HepG2 (cell line): ENCODE measurements around the gene ZFPM1. TPM values are rescaled to one million over a fixed set of nuclear protein-coding genes. Genes with fewer than 3 reads are reported as not detected.

Experiments
- ATAC-seq: fragments of 200-7000 bp; cut with Tn5 transposase; 3 replicates; pipeline ENCODE4 v1.9.1; 2020; ENCODE audit warnings: mild to moderate bottlenecking, moderate library complexity
- BruUV-seq: library from RNA; stranded (reverse); fragments of 400-500 nt; replicated peaks from 2 replicates; lab custom pipeline; 2021; lab: Mats Ljungman, UMichigan
- CTCF ChIA-PET: fragments of 300-600 bp; formaldehyde crosslinking; extraction: SDS; loops from one replicate; lab custom pipeline; 2021; ENCODE audit warnings: low total read pairs, inconsistent platforms, low intra/inter-chr PET ratio; lab: Yijun Ruan, JAX
- POLR2A ChIA-PET: fragments of 350-600 bp; sonication (Branson Sonifier 250); formaldehyde crosslinking; loops from one replicate; lab custom pipeline; 2020; ENCODE audit warnings: antibody characterized with exemption, inconsistent platforms; lab: Yijun Ruan, JAX
- DNase-seq: peaks from one replicate; pipeline ENCODE4 v3.0.0-alpha.2; 2015; ENCODE audit warnings: low spot score
- FAIRE-seq: peaks from 3 replicates; lab custom pipeline; 2011; peaks lifted over from hg19 to GRCh38; lab: Jason Lieb, UNC
- H2AFZ ChIP-seq: one replicate; pipeline ENCODE4 v1.6.1; 2011; ENCODE audit warnings: low read length, inconsistent platforms
- H3K27ac ChIP-seq: fragments of 300-600 bp; 3 replicates; pipeline ENCODE4 v1.8.0; 2011; ENCODE audit warnings: mixed run types, mild to moderate bottlenecking, mixed read lengths, low read length, inconsistent platforms; ENCODE audit not compliant: insufficient read depth; ENCODE audit errors: extremely low read length
- H3K27me3 ChIP-seq, 2 experiments: fragments of 200-600 bp in 1 of 2; 2 replicates in 1 of 2; 3 replicates in 1 of 2; pipeline versions ENCODE4 v1.6.0 to v1.8.0; 2011; ENCODE audit warnings: low read length in 2 of 2, mild to moderate bottlenecking in 2 of 2, moderate library complexity in 2 of 2, inconsistent platforms in 1 of 2; ENCODE audit not compliant: insufficient read depth in 2 of 2, control insufficient read depth in 1 of 2
- H3K36me3 ChIP-seq, 2 experiments: fragments of 200-600 bp in 1 of 2; replicated peaks in 1 of 2; 2 replicates in 1 of 2; 3 replicates in 1 of 2; pipeline versions ENCODE4 v1.5.1 to v1.8.0; 2011; ENCODE audit warnings: low read length in 2 of 2, inconsistent platforms in 1 of 2; ENCODE audit not compliant: insufficient read depth in 2 of 2, control insufficient read depth in 1 of 2
- H3K4me1 ChIP-seq: 2 replicates; pipeline ENCODE4 v1.5.1; 2012; ENCODE audit warnings: low read length, inconsistent platforms; ENCODE audit not compliant: insufficient read depth
- H3K4me2 ChIP-seq: 2 replicates; pipeline ENCODE4 v1.6.0; 2011; ENCODE audit warnings: low read depth, low read length, inconsistent platforms
- H3K4me3 ChIP-seq, 3 experiments: fragments of 200-600 bp in 1 of 3; sonication (generic), shearing (Covaris generic) in 1 of 3; replicated peaks in 1 of 3; 2 replicates each; pipeline ENCODE4 v1.5.1; 2011 to 2016; ENCODE audit warnings: low read length in 3 of 3, inconsistent platforms in 2 of 3, low read depth in 2 of 3, mild to moderate bottlenecking in 2 of 3, control low read depth in 1 of 3, mixed read lengths in 1 of 3; ENCODE audit not compliant: insufficient read depth in 1 of 3
- H3K79me2 ChIP-seq: one replicate; pipeline ENCODE4 v1.6.1; 2011; ENCODE audit warnings: low read length, inconsistent platforms; ENCODE audit not compliant: insufficient read depth
- H3K9ac ChIP-seq: 2 replicates; pipeline ENCODE4 v1.6.0; 2011; ENCODE audit warnings: mild to moderate bottlenecking, low read depth, low read length, inconsistent platforms; ENCODE audit not compliant: insufficient read depth
- H3K9me3 ChIP-seq: 2 replicates; pipeline ENCODE4 v1.5.1; 2012; ENCODE audit warnings: mild to moderate bottlenecking, low read length
- H4K20me1 ChIP-seq: 2 replicates; pipeline ENCODE4 v1.6.0; 2011; ENCODE audit warnings: inconsistent platforms, mild to moderate bottlenecking, low read length, moderate library complexity; ENCODE audit not compliant: insufficient read depth
- JUND ChIP-seq: sonication (generic); formaldehyde crosslinking; IDR thresholded peaks from 2 replicates; pipeline ENCODE4 v1.8.0; 2022; ENCODE audit warnings: mild to moderate bottlenecking, missing genetic modification reagents
- NCOR1 ChIP-seq: fragments of 200-600 bp; sonication (generic); IDR thresholded peaks from 2 replicates; pipeline ENCODE4 v1.7.0; 2017; ENCODE audit warnings: antibody characterized with exemption, low read length, borderline replicate concordance
- NFYC ChIP-seq: IDR thresholded peaks from 2 replicates; pipeline ENCODE4 v1.6.1; 2016; ENCODE audit warnings: missing genetic modification reagents, missing compliant biosample characterization
- SP4 ChIP-seq: sonication (generic); formaldehyde crosslinking; IDR thresholded peaks from 2 replicates; pipeline ENCODE4 v1.8.1; 2023; ENCODE audit warnings: mild to moderate bottlenecking, missing genetic modification reagents
- ZNF232 ChIP-seq: sonication (generic); formaldehyde crosslinking; IDR thresholded peaks from 2 replicates; pipeline ENCODE4 v1.4.0; 2020; ENCODE audit warnings: missing genetic modification reagents, borderline replicate concordance
- WGBS: methylation state at CpG from one replicate; pipeline ENCODE4 v1.1.6; 2017; ENCODE audit warnings: low lambda C conversion rate; 5-methylcytosine and 5-hydroxymethylcytosine counted together
- in situ Hi-C: cut with HindIII; loops from 2 replicates; pipeline ENCODE4 v1.10.0; 2017; ENCODE audit warnings: low pct_unique_long_range_greater_than_20kb; ENCODE audit not compliant: extremely low pct_ligation_motif_present
- intact Hi-C: fragments of 100-400 bp; cut with micrococcal nuclease; formaldehyde crosslinking; loops from one replicate; pipeline ENCODE4 v1.10.0; 2022; ENCODE audit not compliant: unreplicated experiment
- polyA plus RNA-seq, 8 experiments: library from polyadenylated mRNA; depleted of rRNA in 3 of 8; stranded (reverse) in 7 of 8; unstranded in 1 of 8; fragments of >200 nt; fragmentation: Illumina TruSeq in 4 of 8; extraction: Trizol in 4 of 8; gene quantifications; 2 replicates each; pipeline versions ENCODE4 v1.2.1 to v1.2.3, GENCODE V29; 2011 to 2016; ENCODE audit warnings: low read depth in 4 of 8, missing spikeins in 1 of 8, mixed read lengths in 1 of 8; ENCODE audit not compliant: insufficient read depth in 1 of 8
- total RNA-seq, 5 experiments: library from RNA; depleted of rRNA; stranded (reverse); fragments of >200 nt; fragmentation: Illumina TruSeq; extraction: Trizol; gene quantifications; 2 replicates each; pipeline ENCODE4 v1.2.3, GENCODE V29; 2016; ENCODE audit warnings: low read depth in 1 of 5
- TF ChIP-seq, protein P1 (sequence below): sonication (generic); formaldehyde crosslinking; IDR thresholded peaks from 2 replicates; pipeline ENCODE4 v1.8.1; 2023; ENCODE audit warnings: mild to moderate bottlenecking, moderate library complexity, missing genetic modification reagents
- TF ChIP-seq, protein P2 (sequence below): sonication (generic); formaldehyde crosslinking; IDR thresholded peaks from 2 replicates; pipeline ENCODE4 v1.9.0; 2021; ENCODE audit warnings: missing genetic modification reagents, borderline replicate concordance
- TF ChIP-seq, protein P3 (sequence below): sonication (generic); formaldehyde crosslinking; IDR thresholded peaks from 2 replicates; pipeline ENCODE4 v1.5.1; 2020; ENCODE audit warnings: mild to moderate bottlenecking, missing genetic modification reagents, moderate library complexity

Gene ZFPM1
- total and polyA plus RNA-seq, 2 of the 13 experiments (the other 11 are each of a cell fraction or from before 2014, with no cell fraction given): 1.3 to 3.8 TPM

DNA sequence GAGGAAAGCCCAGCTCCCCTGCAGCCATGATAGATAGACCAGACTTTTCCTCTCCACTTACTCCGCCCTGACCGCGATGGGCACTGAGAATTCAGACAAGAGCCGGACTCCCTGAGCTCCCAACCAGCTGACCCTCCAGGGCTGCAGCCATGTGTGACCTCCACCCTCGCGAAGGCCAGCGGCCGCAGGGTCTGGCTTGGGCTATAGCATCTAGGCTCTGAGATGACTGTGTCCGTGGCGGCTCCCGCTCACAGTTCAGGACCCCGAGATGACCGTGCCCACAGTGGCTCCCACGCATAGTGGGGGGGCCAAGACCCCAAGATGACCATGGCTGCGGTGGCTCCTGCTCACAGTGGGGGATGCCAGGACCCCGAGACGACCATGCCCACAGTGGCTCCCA is 18.0 kb downstream of the ZFPM1 start:
- Histone ChIP-seq H4K20me1 (peaks cover 58% of the 10 kb centered on the region; the same call in 1 of the 2 replicates), H3K4me3 (no peak overlapping the region), H3K36me3 (peaks cover 11 to 19% of the 10 kb centered on the region in 2 experiments; a peak in 2 of 5 replicates), H3K9ac (no peak overlapping the region), H3K27me3 (no peaks in the 10 kb centered on the region), H3K4me2 (no peak overlapping the region), H2AFZ (no peak overlapping the region), H3K79me2 (peaks cover 38% of the 10 kb centered on the region), H3K9me3 (no peaks in the 10 kb centered on the region), H3K4me1 (peaks cover 12% of the 10 kb centered on the region), H3K27ac (no peak overlapping the region)
- no peak for FAIRE-seq
- ChIA-PET CTCF (no interaction called here), POLR2A (no interaction called here)
- no peak for ATAC-seq
- no peak for TF ChIP-seq ZNF232 (CRISPR knock-in tag)
- TF ChIP-seq, protein P1, sequence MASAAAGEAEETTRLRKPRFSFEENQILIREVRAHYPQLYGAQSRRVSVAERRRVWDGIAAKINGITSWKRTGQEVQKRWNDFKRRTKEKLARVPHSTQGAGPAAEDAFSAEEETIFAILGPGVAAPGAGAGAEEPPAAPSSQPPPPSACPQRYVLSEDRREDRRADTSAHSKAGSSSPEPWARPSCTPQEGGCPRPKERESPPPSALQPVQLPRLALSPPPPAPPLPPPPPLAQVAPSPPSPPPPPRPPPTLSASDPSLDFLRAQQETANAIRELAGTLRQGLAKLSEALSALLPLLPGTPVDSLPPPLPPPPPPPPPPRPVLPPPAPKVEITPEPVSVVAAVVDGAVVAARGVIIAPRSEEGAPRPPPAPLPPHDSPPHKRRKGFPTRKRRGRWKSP (CRISPR knock-in tag): no peak
- TF ChIP-seq SP4 (CRISPR knock-in tag): no peak
- TF ChIP-seq NCOR1: no peak
- TF ChIP-seq, protein P2, sequence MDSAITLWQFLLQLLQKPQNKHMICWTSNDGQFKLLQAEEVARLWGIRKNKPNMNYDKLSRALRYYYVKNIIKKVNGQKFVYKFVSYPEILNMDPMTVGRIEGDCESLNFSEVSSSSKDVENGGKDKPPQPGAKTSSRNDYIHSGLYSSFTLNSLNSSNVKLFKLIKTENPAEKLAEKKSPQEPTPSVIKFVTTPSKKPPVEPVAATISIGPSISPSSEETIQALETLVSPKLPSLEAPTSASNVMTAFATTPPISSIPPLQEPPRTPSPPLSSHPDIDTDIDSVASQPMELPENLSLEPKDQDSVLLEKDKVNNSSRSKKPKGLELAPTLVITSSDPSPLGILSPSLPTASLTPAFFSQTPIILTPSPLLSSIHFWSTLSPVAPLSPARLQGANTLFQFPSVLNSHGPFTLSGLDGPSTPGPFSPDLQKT (CRISPR knock-in tag): no peak
- TF ChIP-seq, protein P3, sequence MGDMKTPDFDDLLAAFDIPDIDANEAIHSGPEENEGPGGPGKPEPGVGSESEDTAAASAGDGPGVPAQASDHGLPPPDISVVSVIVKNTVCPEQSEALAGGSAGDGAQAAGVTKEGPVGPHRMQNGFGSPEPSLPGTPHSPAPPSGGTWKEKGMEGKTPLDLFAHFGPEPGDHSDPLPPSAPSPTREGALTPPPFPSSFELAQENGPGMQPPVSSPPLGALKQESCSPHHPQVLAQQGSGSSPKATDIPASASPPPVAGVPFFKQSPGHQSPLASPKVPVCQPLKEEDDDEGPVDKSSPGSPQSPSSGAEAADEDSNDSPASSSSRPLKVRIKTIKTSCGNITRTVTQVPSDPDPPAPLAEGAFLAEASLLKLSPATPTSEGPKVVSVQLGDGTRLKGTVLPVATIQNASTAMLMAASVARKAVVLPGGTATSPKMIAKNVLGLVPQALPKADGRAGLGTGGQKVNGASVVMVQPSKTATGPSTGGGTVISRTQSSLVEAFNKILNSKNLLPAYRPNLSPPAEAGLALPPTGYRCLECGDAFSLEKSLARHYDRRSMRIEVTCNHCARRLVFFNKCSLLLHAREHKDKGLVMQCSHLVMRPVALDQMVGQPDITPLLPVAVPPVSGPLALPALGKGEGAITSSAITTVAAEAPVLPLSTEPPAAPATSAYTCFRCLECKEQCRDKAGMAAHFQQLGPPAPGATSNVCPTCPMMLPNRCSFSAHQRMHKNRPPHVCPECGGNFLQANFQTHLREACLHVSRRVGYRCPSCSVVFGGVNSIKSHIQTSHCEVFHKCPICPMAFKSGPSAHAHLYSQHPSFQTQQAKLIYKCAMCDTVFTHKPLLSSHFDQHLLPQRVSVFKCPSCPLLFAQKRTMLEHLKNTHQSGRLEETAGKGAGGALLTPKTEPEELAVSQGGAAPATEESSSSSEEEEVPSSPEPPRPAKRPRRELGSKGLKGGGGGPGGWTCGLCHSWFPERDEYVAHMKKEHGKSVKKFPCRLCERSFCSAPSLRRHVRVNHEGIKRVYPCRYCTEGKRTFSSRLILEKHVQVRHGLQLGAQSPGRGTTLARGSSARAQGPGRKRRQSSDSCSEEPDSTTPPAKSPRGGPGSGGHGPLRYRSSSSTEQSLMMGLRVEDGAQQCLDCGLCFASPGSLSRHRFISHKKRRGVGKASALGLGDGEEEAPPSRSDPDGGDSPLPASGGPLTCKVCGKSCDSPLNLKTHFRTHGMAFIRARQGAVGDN: no peak; the same call in 1 of the 2 replicates
- no peak for TF ChIP-seq NFYC (CRISPR knock-in tag)
- TF ChIP-seq JUND (CRISPR knock-in tag): no peak
- no TSS peak for BruUV-seq
- no peak for DNase-seq
- in situ Hi-C loops (no loop called here), intact Hi-C loops (no loop called here)
- 96% methylated on average over 11 of the region's 17 CpGs for whole genome bisulfite sequencing
